GM12878 (cell line): ENCODE results near the gene STATH.

ENCODE experiments used
- CHD4 ChIP-seq: fragments of 200-600 bp; sonication (generic); IDR thresholded peaks from 2 replicates; pipeline ENCODE4 v1.6.1; 2016; ENCODE audit warnings: mild to moderate bottlenecking
- EED ChIP-seq: sonication (generic); IDR thresholded peaks from 2 replicates; pipeline ENCODE4 v1.6.1; 2016; ENCODE audit warnings: antibody characterized with exemption, low read depth
- EP300 ChIP-seq, 2 experiments: fragments of 150-350 bp in 1 of 2; IDR thresholded peaks; 2 replicates each; pipeline ENCODE4 v1.6.1; 2011 to 2012; ENCODE audit warnings: low read depth in 2 of 2, low read length in 2 of 2, borderline replicate concordance in 1 of 2, improper control_type of control experiment in 1 of 2, inconsistent platforms in 1 of 2; ENCODE audit not compliant: control insufficient read depth in 1 of 2
- GABPA ChIP-seq: IDR thresholded peaks from 2 replicates; pipeline ENCODE4 v1.6.1; 2014; ENCODE audit warnings: antibody characterized with exemption, low read depth, mild to moderate bottlenecking, inconsistent platforms
- NFIC ChIP-seq: IDR thresholded peaks from 2 replicates; pipeline ENCODE4 v1.6.1; 2012; ENCODE audit warnings: low read depth, mild to moderate bottlenecking, inconsistent platforms, low read length, moderate library complexity
- NR2C2 ChIP-seq: IDR thresholded peaks from 2 replicates; pipeline ENCODE4 v1.6.1; 2011; ENCODE audit warnings: borderline replicate concordance, low read depth; ENCODE audit not compliant: control insufficient read depth, insufficient read length
- POLR2AphosphoS2 ChIP-seq: IDR thresholded peaks from 2 replicates; pipeline ENCODE4 v1.6.1; 2011; ENCODE audit warnings: low read depth, mild to moderate bottlenecking, low read length, improper control_type of control experiment, moderate library complexity
- POLR2AphosphoS5 ChIP-seq: IDR thresholded peaks from 2 replicates; pipeline ENCODE4 v1.6.1; 2011; ENCODE audit warnings: mild to moderate bottlenecking, low read length, inconsistent platforms
- SUZ12 ChIP-seq: fragments of 200-600 bp; sonication (generic); IDR thresholded peaks from one replicate; pipeline ENCODE4 v1.6.1; 2018; ENCODE audit warnings: antibody characterized with exemption, mild to moderate bottlenecking; ENCODE audit not compliant: unreplicated experiment
- TAF1 ChIP-seq: IDR thresholded peaks from 2 replicates; pipeline ENCODE4 v1.6.1; 2011; ENCODE audit warnings: mild to moderate bottlenecking, low read depth, low read length, borderline replicate concordance
- TCF7 ChIP-seq: IDR thresholded peaks from 2 replicates; pipeline ENCODE4 v1.6.1; 2014; ENCODE audit warnings: antibody characterized with exemption, borderline replicate concordance
- TF ChIP-seq, protein P1 (sequence below): IDR thresholded peaks from 2 replicates; pipeline ENCODE4 v1.6.1; 2011; ENCODE audit warnings: low read depth, mild to moderate bottlenecking, low read length, moderate library complexity, borderline replicate concordance; ENCODE audit errors: extremely low read depth
- TF ChIP-seq, protein P2 (sequence below), 3 experiments: IDR thresholded peaks in 2 of 3; conservative IDR thresholded peaks in 1 of 3; 2 replicates each; pipeline ENCODE4 v1.5.1; 2011; ENCODE audit warnings: low read depth in 3 of 3, low read length in 3 of 3, mild to moderate bottlenecking in 3 of 3, control low read depth in 2 of 3, moderate library complexity in 2 of 3, inconsistent platforms in 1 of 3, mixed read lengths in 1 of 3; ENCODE audit not compliant: control insufficient read depth in 2 of 3, insufficient read depth in 1 of 3; ENCODE audit errors: extremely low read depth in 1 of 3

DNA sequence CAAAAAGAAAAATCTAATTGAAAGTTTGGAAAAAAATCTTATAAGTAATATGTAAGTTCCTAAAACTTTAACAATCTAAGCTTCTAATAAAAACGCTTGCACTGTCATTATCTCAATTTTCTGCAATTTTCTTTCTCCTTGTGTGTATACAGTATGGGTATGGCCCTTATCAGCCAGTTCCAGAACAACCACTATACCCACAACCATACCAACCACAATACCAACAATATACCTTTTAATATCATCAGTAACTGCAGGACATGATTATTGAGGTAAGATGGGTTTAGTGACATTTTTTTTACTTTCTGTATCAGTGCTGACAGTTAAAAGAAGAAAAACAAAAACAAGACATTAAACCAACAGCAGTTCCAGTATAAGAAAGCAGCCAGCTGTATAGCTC lies 4.9 kb downstream of the STATH start:
- TF ChIP-seq GABPA (no peak), POLR2AphosphoS5 (no peak), EP300 (IDR thresholded peaks at IDR 0.05; ENCODE audit: borderline replicate concordance in 1 of 2, control insufficient read depth in 1 of 2, low read depth in 2 of 2, low read length in 2 of 2) (no peak), TCF7 (no peak), NR2C2 (no peak), EED (no peak), POLR2AphosphoS2 (no peak), NFIC (no peak), CHD4 (no peak), TAF1 (no peak), SUZ12 (no peak)
- TF ChIP-seq, protein P1, sequence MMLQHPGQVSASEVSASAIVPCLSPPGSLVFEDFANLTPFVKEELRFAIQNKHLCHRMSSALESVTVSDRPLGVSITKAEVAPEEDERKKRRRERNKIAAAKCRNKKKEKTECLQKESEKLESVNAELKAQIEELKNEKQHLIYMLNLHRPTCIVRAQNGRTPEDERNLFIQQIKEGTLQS = no peak
- TF ChIP-seq, protein P2, sequence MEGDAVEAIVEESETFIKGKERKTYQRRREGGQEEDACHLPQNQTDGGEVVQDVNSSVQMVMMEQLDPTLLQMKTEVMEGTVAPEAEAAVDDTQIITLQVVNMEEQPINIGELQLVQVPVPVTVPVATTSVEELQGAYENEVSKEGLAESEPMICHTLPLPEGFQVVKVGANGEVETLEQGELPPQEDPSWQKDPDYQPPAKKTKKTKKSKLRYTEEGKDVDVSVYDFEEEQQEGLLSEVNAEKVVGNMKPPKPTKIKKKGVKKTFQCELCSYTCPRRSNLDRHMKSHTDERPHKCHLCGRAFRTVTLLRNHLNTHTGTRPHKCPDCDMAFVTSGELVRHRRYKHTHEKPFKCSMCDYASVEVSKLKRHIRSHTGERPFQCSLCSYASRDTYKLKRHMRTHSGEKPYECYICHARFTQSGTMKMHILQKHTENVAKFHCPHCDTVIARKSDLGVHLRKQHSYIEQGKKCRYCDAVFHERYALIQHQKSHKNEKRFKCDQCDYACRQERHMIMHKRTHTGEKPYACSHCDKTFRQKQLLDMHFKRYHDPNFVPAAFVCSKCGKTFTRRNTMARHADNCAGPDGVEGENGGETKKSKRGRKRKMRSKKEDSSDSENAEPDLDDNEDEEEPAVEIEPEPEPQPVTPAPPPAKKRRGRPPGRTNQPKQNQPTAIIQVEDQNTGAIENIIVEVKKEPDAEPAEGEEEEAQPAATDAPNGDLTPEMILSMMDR (IDR thresholded peaks at IDR 0.05 in 2 of 3, conservative IDR thresholded peaks at IDR 0.05 in 1 of 3; ENCODE audit: control insufficient read depth in 2 of 3, extremely low read depth in 1 of 3, insufficient read depth in 1 of 3, low read depth in 3 of 3, low read length in 3 of 3) = no peak
